Muscle layer of duodenum (tissue), 2 donors: ENCODE data around the gene HOXA11.

Source experiments
- H3K27ac ChIP-seq: one replicate; pipeline ENCODE4 v1.7.0; 2013; ENCODE audit warnings: mild to moderate bottlenecking, low read length
- H3K27me3 ChIP-seq: one replicate; pipeline ENCODE4 v1.7.0; 2013; ENCODE audit warnings: low read depth, mild to moderate bottlenecking, control low read depth, low read length
- H3K36me3 ChIP-seq, 2 donors: one replicate each; pipeline ENCODE4 v1.7.0; 2013; ENCODE audit warnings: low read length in 2 of 2, control low read depth in 1 of 2, mild to moderate bottlenecking in 1 of 2; ENCODE audit not compliant: insufficient read depth in 2 of 2, control insufficient read depth in 1 of 2
- H3K4me1 ChIP-seq, 2 donors: one replicate each; pipeline ENCODE4 v1.7.0; 2013; ENCODE audit warnings: low read length in 2 of 2, mild to moderate bottlenecking in 2 of 2, control low read depth in 1 of 2, moderate library complexity in 1 of 2; ENCODE audit not compliant: insufficient read depth in 2 of 2, control insufficient read depth in 1 of 2
- H3K4me3 ChIP-seq, 2 donors: one replicate each; pipeline ENCODE4 v1.7.0; 2013; ENCODE audit warnings: low read length in 2 of 2, low read depth in 1 of 2, mild to moderate bottlenecking in 1 of 2
- H3K9me3 ChIP-seq, 2 donors: one replicate each; pipeline ENCODE4 v1.7.0; 2013; ENCODE audit warnings: low read length in 2 of 2, control low read depth in 1 of 2, mild to moderate bottlenecking in 1 of 2; ENCODE audit not compliant: control insufficient read depth in 1 of 2
- donor health status: healthy.

HOXA11 gene

DNA sequence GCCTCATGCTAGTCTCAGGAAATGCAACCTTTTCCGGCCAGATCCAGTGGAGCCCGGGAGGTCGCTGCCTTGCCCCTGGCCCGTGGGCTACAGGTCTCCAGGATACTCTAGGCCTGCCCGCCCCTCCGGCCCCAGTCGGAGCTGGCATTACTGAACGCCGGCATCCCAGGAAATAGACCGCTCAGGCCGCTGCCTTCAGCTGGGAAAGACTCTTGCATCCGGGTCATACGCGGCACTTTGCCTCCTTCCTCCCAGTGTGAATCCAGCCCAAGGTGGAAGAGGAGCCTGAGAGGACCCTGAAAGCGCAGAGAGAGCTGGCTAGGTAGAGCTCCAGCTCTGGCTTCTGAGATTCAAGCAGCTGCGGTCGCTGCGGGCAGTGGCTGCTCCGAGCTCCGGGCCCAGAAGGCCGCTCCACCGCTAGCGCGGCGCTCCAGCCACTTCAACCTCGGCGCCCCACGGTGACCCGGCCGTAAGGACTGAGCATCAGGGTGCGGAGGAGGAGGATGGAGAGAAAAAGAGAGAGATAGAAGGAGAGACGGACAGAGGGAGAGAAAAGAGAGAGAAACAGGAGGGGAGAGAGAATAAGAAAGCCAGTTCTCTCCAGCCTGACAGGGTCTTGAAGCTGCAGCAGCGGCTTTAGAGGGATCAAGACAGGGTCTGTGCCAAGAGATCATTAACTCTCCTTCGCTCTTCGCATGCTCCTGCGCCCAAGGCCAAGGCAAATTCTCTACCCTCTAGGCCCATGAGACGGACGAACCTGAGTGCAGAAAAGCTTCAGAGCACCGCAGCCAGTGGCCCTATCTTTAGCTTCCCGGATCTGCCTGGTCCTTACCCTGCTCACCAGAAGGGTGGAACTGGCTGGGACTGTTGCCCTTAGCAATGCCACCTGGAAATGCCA is 9.2 kb downstream of the HOXA11 start:
- no peak overlapping the region for H3K4me3 ChIP-seq
- peaks cover 4 to 35% of the 10 kb centered on the region in 2 donors for H3K4me1 ChIP-seq
- peaks cover 96% of the 10 kb centered on the region for H3K27me3 ChIP-seq
- no peaks in the 10 kb centered on the region for H3K9me3 ChIP-seq
- H3K27ac ChIP-seq = no peak overlapping the region
- H3K36me3 ChIP-seq = no peaks in the 10 kb centered on the region

DNA sequence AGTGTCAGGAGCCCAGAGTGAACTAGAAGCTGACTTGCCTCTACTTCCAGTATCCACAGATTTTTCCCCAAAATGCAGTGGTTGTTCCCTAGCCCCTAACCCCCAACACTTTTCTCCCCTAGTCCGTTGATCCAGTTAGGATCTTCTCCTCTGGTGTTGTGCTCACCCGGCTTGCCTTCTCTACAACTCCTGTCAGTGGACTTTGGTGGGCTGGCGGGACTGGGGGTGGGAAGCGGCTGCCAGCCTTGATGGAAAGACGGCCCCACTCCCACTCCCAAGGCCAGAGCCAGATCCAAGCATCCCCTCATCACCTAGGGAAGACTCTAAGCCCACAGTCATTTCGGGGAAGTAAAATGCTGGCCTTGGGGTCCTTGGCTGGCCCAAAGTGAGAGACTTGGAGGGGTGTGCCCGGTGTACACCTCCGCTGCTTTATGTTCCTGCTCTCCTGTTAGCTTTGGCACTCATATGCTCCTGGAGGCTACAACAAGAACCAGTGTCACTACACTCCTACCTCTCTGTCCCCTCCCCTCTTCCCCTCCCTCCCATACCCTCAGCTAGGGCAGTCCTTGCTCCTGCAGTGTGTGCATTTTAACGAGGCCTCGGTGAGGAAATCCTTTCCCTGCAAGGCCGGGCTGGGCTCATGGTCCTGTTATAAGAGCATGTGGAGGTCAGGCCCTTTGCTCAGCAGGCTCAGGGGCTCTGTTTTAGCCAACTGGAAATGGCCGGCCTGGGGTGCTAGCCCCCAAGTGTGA is 10.0 kb downstream of the HOXA11 start:
- H3K27ac ChIP-seq = no peak overlapping the region
- no peaks in the 10 kb centered on the region for H3K36me3 ChIP-seq
- peaks cover 96% of the 10 kb centered on the region for H3K27me3 ChIP-seq
- H3K4me3 ChIP-seq = no peak overlapping the region
- H3K9me3 ChIP-seq = no peaks in the 10 kb centered on the region
- peaks cover 4 to 34% of the 10 kb centered on the region in 2 donors for H3K4me1 ChIP-seq

DNA sequence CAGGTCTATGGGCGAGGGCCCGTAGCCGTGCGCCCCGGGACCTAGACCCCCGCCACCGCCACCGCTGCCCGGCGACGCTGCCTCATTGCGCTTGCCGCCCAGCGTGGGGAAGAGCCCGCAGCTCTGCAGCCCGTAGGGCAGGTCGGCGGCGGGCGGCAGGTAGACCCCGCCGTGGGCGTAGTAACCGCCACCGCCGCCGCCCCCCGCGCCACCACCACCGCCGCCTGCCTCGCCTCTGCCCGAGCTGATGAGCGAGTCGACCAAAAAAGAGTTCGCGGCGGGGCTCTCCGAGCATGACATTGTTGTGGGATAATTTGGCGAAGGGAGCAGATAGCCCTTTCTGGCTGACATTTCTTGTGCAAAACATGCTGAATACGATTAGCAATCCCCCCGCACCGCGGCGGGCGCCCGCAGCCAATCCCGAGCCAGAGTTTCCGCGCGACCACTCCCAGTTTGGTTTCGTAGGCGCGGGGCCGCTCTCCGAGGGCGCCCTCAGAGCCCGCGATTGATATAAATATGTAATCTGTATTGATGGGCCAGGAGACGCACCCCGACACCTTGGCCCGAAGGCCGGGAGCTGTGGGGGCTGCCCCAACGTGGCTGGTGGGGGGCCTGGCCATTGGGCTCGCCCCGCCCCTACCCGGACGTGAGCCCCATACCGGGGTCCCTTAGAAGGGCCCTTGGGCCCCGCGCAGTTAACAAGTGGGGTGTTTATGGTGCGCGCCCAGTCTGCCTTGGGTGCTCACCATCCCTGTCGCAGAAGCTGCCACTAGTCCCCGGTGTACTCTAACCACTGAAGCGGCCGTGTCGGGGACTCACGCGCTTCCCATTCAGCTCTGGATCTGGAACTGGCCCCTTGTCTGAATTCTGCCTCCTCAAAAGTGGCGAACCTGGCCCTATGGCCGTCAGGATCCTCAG is 10.8 kb downstream of the HOXA11 start, which contains the start of gene HOXA10:
Gene HOXA10, minus strand, starts transcription at position 365 of the 918 bp plus-strand sequence. Its CDS starts 14 bp downstream, at position 351.
- Histone ChIP-seq H3K27ac (no peak within 1 kb of the TSS), H3K27me3 (peaks cover 90% of the 10 kb centered on the region)

DNA sequence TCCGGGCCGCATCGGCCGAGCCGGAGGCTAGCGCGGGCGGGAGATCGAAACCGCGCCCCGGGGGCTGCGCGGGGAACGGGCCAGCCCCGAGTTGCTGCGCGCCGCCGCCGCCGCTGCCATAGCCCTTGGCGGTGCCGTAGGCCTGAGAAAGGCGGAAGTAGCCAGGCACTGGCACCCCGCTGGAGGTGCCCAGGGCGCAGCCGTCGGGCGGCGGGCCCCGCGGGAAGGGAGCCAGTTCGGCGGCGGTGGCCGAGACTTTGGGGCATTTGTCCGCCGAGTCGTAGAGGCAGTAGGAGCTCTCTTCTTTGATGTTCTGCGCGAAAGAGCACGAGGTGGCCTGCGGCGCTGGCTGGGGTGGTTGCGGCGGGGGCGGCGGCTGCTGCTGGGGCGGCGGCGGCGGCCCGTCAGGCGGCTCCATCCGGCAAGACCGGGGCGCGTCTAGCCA is 11.5 kb downstream of the HOXA11 start:
- Histone ChIP-seq H3K27me3 (peaks cover 90% of the 10 kb centered on the region), H3K27ac (no peak overlapping the region)

More for the DNA sequence above, 10.8 kb downstream of the HOXA11 start, which contains the start of gene HOXA10:
- Histone ChIP-seq H3K9me3 (no peaks in the 10 kb centered on the region), H3K36me3 (no peaks in the 10 kb centered on the region), H3K4me3 (peak within 1 kb of the TSS in 1 of 2 donors; percentile 55), H3K4me1 (peaks cover 0 to 34% of the 10 kb centered on the region in 2 donors)

GRCh38 chr7:27172823-27173510 is 12.1 kb downstream of the HOXA11 start:
- H3K36me3 ChIP-seq = no peaks in the 10 kb centered on the region
- no peaks in the 10 kb centered on the region for H3K9me3 ChIP-seq
- H3K27me3 ChIP-seq = peaks cover 90% of the 10 kb centered on the region
- H3K27ac ChIP-seq = no peak overlapping the region
- H3K4me1 ChIP-seq = peaks cover 0 to 40% of the 10 kb centered on the region in 2 donors
- H3K4me3 ChIP-seq = peak overlapping the region in 1 of 2 donors; percentile 55

More for the DNA sequence above, 11.5 kb downstream of the HOXA11 start:
- Histone ChIP-seq H3K4me1 (peaks cover 0 to 40% of the 10 kb centered on the region in 2 donors), H3K36me3 (no peaks in the 10 kb centered on the region), H3K4me3 (peak overlapping the region in 1 of 2 donors; percentile 55), H3K9me3 (no peaks in the 10 kb centered on the region)

DNA sequence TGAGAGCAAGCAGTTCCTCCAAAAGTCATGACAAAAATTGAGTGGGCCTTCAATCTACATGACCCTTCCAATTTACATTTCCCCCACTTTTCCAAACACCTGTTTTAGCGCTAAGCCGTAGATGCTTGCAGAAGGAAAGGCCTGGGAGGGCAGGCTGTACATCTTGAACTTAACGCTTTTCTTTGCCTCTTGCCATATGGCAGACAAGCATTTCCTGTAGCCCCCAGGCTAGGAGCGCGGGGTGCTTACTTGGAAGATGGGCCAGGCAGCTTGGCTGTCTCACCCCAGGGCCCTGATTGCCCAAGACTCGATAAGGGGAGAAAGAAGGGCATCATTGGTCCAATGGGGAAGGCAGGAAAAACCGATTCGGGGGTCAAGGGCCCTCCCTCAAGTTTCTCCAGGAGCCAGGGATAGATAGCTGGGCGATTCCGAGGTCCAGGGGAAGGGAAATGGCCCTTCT is 12.7 kb downstream of the HOXA11 start:
- Histone ChIP-seq H3K4me1 (peaks cover 0 to 40% of the 10 kb centered on the region in 2 donors), H3K9me3 (no peaks in the 10 kb centered on the region), H3K4me3 (no peak overlapping the region), H3K27ac (no peak overlapping the region), H3K36me3 (no peaks in the 10 kb centered on the region), H3K27me3 (peaks cover 91% of the 10 kb centered on the region)

- H3K4me3 ChIP-seq = no peak overlapping the region
Measured at GRCh38 chr7:27171637-27172314, 13.3 kb downstream of the HOXA11 start.

DNA sequence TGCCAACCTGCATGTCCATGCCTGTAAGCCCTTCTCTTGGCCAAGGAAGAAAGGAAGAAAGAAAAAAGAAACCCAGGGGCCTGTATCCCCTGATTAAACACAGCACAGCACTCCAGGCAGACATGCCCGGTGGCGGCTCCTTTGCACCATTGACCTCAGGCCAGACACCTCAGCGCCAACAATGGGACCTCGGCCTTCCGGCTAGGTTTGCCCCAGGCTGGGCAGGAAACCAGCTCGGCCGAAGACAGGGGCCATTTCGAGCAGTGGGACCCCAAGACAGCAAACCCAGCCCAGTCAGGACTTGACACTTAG is 13.8 kb downstream of the HOXA11 start:
- Histone ChIP-seq H3K27ac (no peak overlapping the region), H3K4me1 (peaks cover 0 to 44% of the 10 kb centered on the region in 2 donors), H3K36me3 (no peaks in the 10 kb centered on the region), H3K4me3 (no peak overlapping the region), H3K9me3 (no peaks in the 10 kb centered on the region), H3K27me3 (peaks cover 91% of the 10 kb centered on the region)

More at GRCh38 chr7:27171637-27172314, 13.3 kb downstream of the HOXA11 start:
- H3K4me1 ChIP-seq = peaks cover 0 to 40% of the 10 kb centered on the region in 2 donors
- H3K27me3 ChIP-seq = peaks cover 91% of the 10 kb centered on the region
- H3K36me3 ChIP-seq = no peaks in the 10 kb centered on the region
- no peak overlapping the region for H3K27ac ChIP-seq
- no peaks in the 10 kb centered on the region for H3K9me3 ChIP-seq

- no peak overlapping the region for H3K4me3 ChIP-seq
- H3K4me1 ChIP-seq = peaks cover 0 to 47% of the 10 kb centered on the region in 2 donors
- H3K36me3 ChIP-seq = no peaks in the 10 kb centered on the region
- H3K9me3 ChIP-seq = no peaks in the 10 kb centered on the region
- H3K27me3 ChIP-seq = peaks cover 91% of the 10 kb centered on the region
- no peak overlapping the region for H3K27ac ChIP-seq
Measured at GRCh38 chr7:27170426-27171324, 14.4 kb downstream of the HOXA11 start.
